Right lobe of liver (tissue), 6 donors: ENCODE results near the gene PLEKHM2. TPM values are rescaled to one million over a fixed set of nuclear protein-coding genes. Genes with fewer than 3 reads are reported as not detected.

Source experiments
- ATAC-seq, 4 donors: fragments of 200-7000 bp; cut with Tn5 transposase; one replicate each; pipeline ENCODE4 v1.9.1; 2020; ENCODE audit warnings: mild to moderate bottlenecking in 4 of 4, moderate library complexity in 4 of 4
- DNase-seq, 3 donors: peaks; one replicate each; pipeline ENCODE4 v3.0.0-alpha.2; 2020
- H3K27ac ChIP-seq, 3 donors: fragments of 200-600 bp; one replicate each; pipeline ENCODE4 v1.8.0; 2022
- H3K27me3 ChIP-seq, 2 donors: fragments of 200-600 bp; one replicate each; pipeline ENCODE4 v1.8.0; 2022
- H3K36me3 ChIP-seq, 4 donors: fragments of 200-600 bp; sonication (generic) in 1 of 4; one replicate each; pipeline versions ENCODE4 v1.5.1 to v1.8.0; 2017 to 2022; ENCODE audit warnings: control low read depth in 1 of 4
- H3K4me1 ChIP-seq, 4 donors: fragments of 200-600 bp; sonication (generic) in 1 of 4; one replicate each; pipeline versions ENCODE4 v1.5.1 to v1.8.0; 2017 to 2022; ENCODE audit warnings: control low read depth in 1 of 4
- H3K4me3 ChIP-seq, 3 donors: fragments of 200-600 bp; one replicate each; pipeline ENCODE4 v1.8.0; 2022
- H3K9me3 ChIP-seq, 4 donors: fragments of 200-600 bp; sonication (generic) in 1 of 4; one replicate each; pipeline versions ENCODE4 v1.5.1 to v1.8.0; 2017 to 2022; ENCODE audit warnings: control low read depth in 1 of 4
- CTCF ChIP-seq, 4 donors: fragments of 200-600 bp in 3 of 4; fragments of 450-650 bp in 1 of 4; IDR thresholded peaks; one replicate each; pipeline versions ENCODE4 v1.5.1 to v1.8.0; 2016 to 2022; ENCODE audit warnings: antibody characterized with exemption in 4 of 4, mild to moderate bottlenecking in 2 of 4
- POLR2A ChIP-seq: fragments of 450-650 bp; IDR thresholded peaks from one replicate; pipeline ENCODE4 v1.6.1; 2017; ENCODE audit warnings: antibody characterized with exemption, mild to moderate bottlenecking
- WGBS: methylation state at CpG from one replicate; pipeline ENCODE4 v1.1.6; 2018; ENCODE audit warnings: low coverage, low lambda C conversion rate; ENCODE audit not compliant: insufficient coverage; ENCODE audit errors: missing lambda C conversion rate; 5-methylcytosine and 5-hydroxymethylcytosine counted together
- intact Hi-C, 2 donors: fragments of 100-400 bp; cut with DNase I; formaldehyde crosslinking; loops; one replicate each; pipeline versions ENCODE4 v1.11.2 to v1.14.1; 2022
- total RNA-seq, 6 experiments: library from RNA; depleted of rRNA in 2 of 6; stranded (reverse); fragments of >200 nt in 2 of 6; fragmentation: NEBNext Ultra II Directional in 3 of 6; extraction: Animal tissue kit (Norgen Biotek cat#: 25700) in 3 of 6; gene quantifications; one replicate each; pipeline versions ENCODE4 v1.1.0 to v1.2.4, GENCODE V29; 2016 to 2023
- donor health status: DM: no; HTN: yes; CAD: no.
- donor health status: DM: no; HTN: no; CAD: no.
- donor health status: DM: no; HTN: no; CAD: no.
- donor health status: DM: no; HTN: yes; CAD: no.
- donor health status: DM: no; HTN: yes; CAD: no.

The PLEKHM2 gene
- total RNA-seq, 6 experiments from 2014 or later, result 15.6 to 27.9 (median 20.2) TPM

GRCh38 chr1:15730936-15731335, 46.8 kb downstream of the PLEKHM2 start:
- no CpG with 5 or more reads among the region's 16 CpGs for WGBS
- no peak for ATAC-seq
- intact Hi-C loops, result loop anchor here (10.0 kb wide), 1 partner anchor 136 kb away; no protein-coding TSS in a partner anchor
- peaks cover 3 to 76% (median 18%) of the 10 kb centered on the region in 4 donors for H3K36me3 ChIP-seq
- H3K4me3 ChIP-seq, result no peak overlapping the region
- peaks cover 0 to 16% (median 7%) of the 10 kb centered on the region in 4 donors for H3K4me1 ChIP-seq
- H3K27ac ChIP-seq, result no peak overlapping the region
- no peak for DNase-seq
- H3K27me3 ChIP-seq, result no peaks in the 10 kb centered on the region
- H3K9me3 ChIP-seq, result no peaks in the 10 kb centered on the region
- TF ChIP-seq CTCF (IDR thresholded peaks at IDR 0.05) (no peak), POLR2A (no peak)

DNA sequence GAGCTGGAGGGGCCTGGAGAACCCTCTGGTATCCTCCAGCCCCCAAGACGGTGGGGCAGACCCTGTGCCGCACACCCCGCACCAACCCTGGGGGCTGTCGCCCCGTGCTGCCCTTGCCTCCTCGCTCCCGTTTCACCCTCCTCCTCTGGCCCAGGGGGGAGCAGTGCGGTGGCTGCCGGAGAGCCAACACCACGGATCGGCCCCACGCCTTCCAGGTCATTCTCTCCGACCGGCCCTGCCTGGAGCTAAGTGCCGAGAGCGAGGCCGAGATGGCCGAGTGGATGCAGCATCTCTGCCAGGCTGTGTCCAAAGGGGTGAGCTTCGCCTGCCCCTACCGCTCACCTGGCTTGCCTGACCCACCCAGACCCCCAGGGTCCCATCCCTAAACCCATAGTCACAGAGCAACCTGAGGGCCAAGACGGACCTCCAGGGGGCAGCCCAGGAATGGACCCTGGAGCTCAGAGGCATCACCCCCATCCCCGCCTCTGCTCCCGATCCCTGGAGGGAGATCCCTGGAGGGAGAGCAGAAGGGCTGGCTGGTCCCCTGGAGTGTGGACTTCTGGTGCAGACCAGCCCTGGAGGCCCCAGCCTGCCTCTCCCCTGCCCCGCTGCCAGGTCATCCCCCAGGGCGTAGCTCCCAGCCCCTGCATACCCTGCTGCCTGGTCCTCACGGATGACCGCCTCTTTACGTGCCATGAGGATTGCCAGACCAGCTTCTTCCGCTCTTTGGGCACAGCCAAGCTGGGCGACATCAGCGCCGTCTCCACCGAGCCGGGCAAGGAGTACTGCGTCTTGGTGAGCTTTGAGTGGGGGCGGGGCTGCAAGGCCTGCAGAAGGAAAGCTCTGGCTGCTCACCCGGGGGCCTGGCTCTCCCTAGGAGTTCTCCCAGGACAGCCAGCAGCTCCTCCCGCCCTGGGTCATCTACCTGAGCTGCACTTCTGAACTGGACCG, 47.9 kb downstream of the PLEKHM2 start:
- no peak overlapping the region for H3K27ac ChIP-seq

DNA sequence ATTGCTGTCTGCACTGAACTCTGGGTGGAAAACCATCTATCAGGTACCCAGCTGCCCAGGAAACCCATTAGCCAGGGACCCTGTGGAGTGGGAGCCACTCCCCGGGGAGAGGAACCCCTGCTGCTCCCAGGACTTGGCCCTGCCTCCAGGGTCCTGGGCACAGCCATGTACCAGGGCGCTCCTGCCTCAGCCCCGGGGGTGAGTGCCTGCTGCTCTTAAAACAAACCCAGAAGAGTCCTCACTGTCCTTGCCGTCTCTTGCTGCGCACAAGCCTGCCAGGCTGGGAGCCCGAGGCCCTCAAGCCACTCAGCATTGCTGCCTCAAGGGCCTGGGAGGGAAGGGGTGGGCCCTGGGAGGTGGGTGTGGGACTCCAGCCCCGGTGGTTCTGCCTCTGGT, 48.6 kb downstream of the PLEKHM2 start:
- Histone ChIP-seq H3K27ac (no peak overlapping the region), H3K36me3 (peaks cover 3 to 60% (median 12%) of the 10 kb centered on the region in 4 donors), H3K4me1 (peaks cover 0 to 30% (median 12%) of the 10 kb centered on the region in 4 donors), H3K4me3 (no peak overlapping the region), H3K9me3 (no peaks in the 10 kb centered on the region), H3K27me3 (no peaks in the 10 kb centered on the region)
- intact Hi-C loops, result loop anchor here (10.0 kb wide), 1 partner anchor 138 kb away; no protein-coding TSS in a partner anchor
- TF ChIP-seq POLR2A (no peak), CTCF (IDR thresholded peaks at IDR 0.05) (no peak)
- no peak for DNase-seq
- WGBS, result 80% methylated on average over 2 of the region's 7 CpGs
- ATAC-seq, result no peak

More for the DNA sequence above, 47.9 kb downstream of the PLEKHM2 start:
- TF ChIP-seq CTCF (IDR thresholded peaks at IDR 0.05) (no peak), POLR2A (no peak)
- Histone ChIP-seq H3K27me3 (no peaks in the 10 kb centered on the region), H3K9me3 (no peaks in the 10 kb centered on the region), H3K36me3 (peaks cover 3 to 66% (median 17%) of the 10 kb centered on the region in 4 donors), H3K4me3 (no peak overlapping the region), H3K4me1 (peaks cover 0 to 23% (median 10%) of the 10 kb centered on the region in 4 donors)
- 90% methylated on average over 2 of the region's 39 CpGs for WGBS
- DNase-seq, result no peak
- intact Hi-C loops, result loop anchor here (10.0 kb wide), 1 partner anchor 137 kb away; no protein-coding TSS in a partner anchor
- no peak for ATAC-seq

GRCh38 chr1:15733218-15733725, 49.2 kb downstream of the PLEKHM2 start:
- TF ChIP-seq CTCF (IDR thresholded peaks at IDR 0.05) (no peak), POLR2A (no peak)
- peaks cover 0 to 54% (median 9%) of the 10 kb centered on the region in 4 donors for H3K36me3 ChIP-seq
- H3K4me3 ChIP-seq, result no peak overlapping the region
- DNase-seq (no peak), ATAC-seq (no peak)
- H3K27me3 ChIP-seq, result no peaks in the 10 kb centered on the region
- no CpG with 5 or more reads among the region's 11 CpGs for WGBS
- no peaks in the 10 kb centered on the region for H3K9me3 ChIP-seq
- intact Hi-C loops, result loop anchor here (10.0 kb wide), 1 partner anchor 138 kb away; no protein-coding TSS in a partner anchor
- H3K4me1 ChIP-seq, result peaks cover 0 to 31% (median 14%) of the 10 kb centered on the region in 4 donors
- no peak overlapping the region for H3K27ac ChIP-seq
